GM23338 (cell line): ENCODE measurements around the gene SELE.

Source experiments
- CREB1 ChIP-seq: fragments of 250-450 bp; sonication (Bioruptor Pico); IDR thresholded peaks from 2 replicates; pipeline ENCODE4 v1.5.0; 2020; ENCODE audit warnings: low read depth, mild to moderate bottlenecking, moderate library complexity
- CTCF ChIP-seq, 2 experiments: fragments of 200-600 bp in 1 of 2; sonication (generic) in 1 of 2; conservative IDR thresholded peaks; 2 replicates each; pipeline versions ENCODE4 v1.5.1 to v1.6.1; 2016 to 2017; ENCODE audit warnings: antibody characterized with exemption in 2 of 2, low read depth in 2 of 2, mild to moderate bottlenecking in 2 of 2, moderate library complexity in 1 of 2
- EZH2 ChIP-seq: fragments of 200-600 bp; sonication (generic); IDR thresholded peaks from one replicate; pipeline ENCODE4 v1.8.0; 2017; ENCODE audit warnings: antibody characterized with exemption, mild to moderate bottlenecking, low read depth; ENCODE audit not compliant: unreplicated experiment
- JUNB ChIP-seq: IDR thresholded peaks from one replicate; pipeline ENCODE4 v1.6.1; 2016; ENCODE audit warnings: antibody characterized with exemption; ENCODE audit not compliant: unreplicated experiment
- POLR2AphosphoS5 ChIP-seq: IDR thresholded peaks from 2 replicates; pipeline ENCODE4 v1.6.1; 2016; ENCODE audit warnings: antibody characterized with exemption, low read depth
- STAT1 ChIP-seq: IDR thresholded peaks from one replicate; pipeline ENCODE4 v1.6.1; 2016; ENCODE audit warnings: antibody characterized with exemption; ENCODE audit not compliant: unreplicated experiment

- TF ChIP-seq JUNB (no peak), EZH2 (no peak), CTCF (conservative IDR thresholded peaks at IDR 0.05; ENCODE audit: low read depth in 2 of 2) (no peak), STAT1 (no peak), CREB1 (no peak), POLR2AphosphoS5 (no peak)
These were observed 10.1 kb downstream of the SELE start for GRCh38 chr1:169723763-169724162.
